Mucosa of rectum (tissue), 2 donors: ENCODE data around the gene EEF1G.
"Not testable (repeated sequence)": the region's sequence is repeated elsewhere in the genome, so short reads cannot be mapped to it uniquely, and the experiment has no call there.

Experiments used
- H3K27ac ChIP-seq, 2 donors: one replicate each; pipeline ENCODE4 v1.7.0; 2013; ENCODE audit warnings: inconsistent platforms in 2 of 2, low read depth in 2 of 2, low read length in 2 of 2
- H3K27me3 ChIP-seq, 2 donors: one replicate each; pipeline ENCODE4 v1.7.0; 2013; ENCODE audit warnings: low read length in 2 of 2; ENCODE audit not compliant: control insufficient read depth in 2 of 2, insufficient read depth in 2 of 2
- H3K36me3 ChIP-seq, 2 donors: one replicate each; pipeline ENCODE4 v1.7.0; 2013; ENCODE audit warnings: low read length in 2 of 2; ENCODE audit not compliant: control insufficient read depth in 2 of 2, insufficient read depth in 2 of 2
- H3K4me1 ChIP-seq, 2 donors: one replicate each; pipeline ENCODE4 v1.7.0; 2013; ENCODE audit warnings: low read length in 2 of 2, mild to moderate bottlenecking in 1 of 2; ENCODE audit not compliant: control insufficient read depth in 2 of 2, insufficient read depth in 2 of 2
- H3K4me3 ChIP-seq, 2 donors: one replicate each; pipeline ENCODE4 v1.7.0; 2013; ENCODE audit warnings: low read length in 2 of 2
- H3K9ac ChIP-seq, 2 donors: one replicate each; pipeline ENCODE4 v1.7.0; 2013; ENCODE audit warnings: low read length in 2 of 2, low read depth in 1 of 2, mild to moderate bottlenecking in 1 of 2
- H3K9me3 ChIP-seq, 2 donors: one replicate each; pipeline ENCODE4 v1.7.0; 2013; ENCODE audit warnings: low read length in 2 of 2; ENCODE audit not compliant: control insufficient read depth in 2 of 2
- donor health status: healthy.
- donor health status: Normal muscosa, but diverticular disease.

The EEF1G gene

GRCh38 chr11:62578541-62578940 is 4.8 kb upstream of the EEF1G start:
- Histone ChIP-seq H3K9me3 (no peaks in the 10 kb centered on the region), H3K27ac (no peak overlapping the region), H3K4me1 (peaks cover 15 to 19% of the 10 kb centered on the region in 2 donors), H3K27me3 (no peaks in the 10 kb centered on the region), H3K36me3 (peaks cover 15 to 35% of the 10 kb centered on the region in 2 donors), H3K4me3 (no peak overlapping the region), H3K9ac (no peak overlapping the region)

GRCh38 chr11:62577046-62577714 is 3.5 kb upstream of the EEF1G start:
- H3K4me3 ChIP-seq = no peak overlapping the region
- H3K9me3 ChIP-seq = no peaks in the 10 kb centered on the region
- H3K27ac ChIP-seq = peak overlapping the region; percentile 41 to 53
- peaks cover 15 to 35% of the 10 kb centered on the region in 2 donors for H3K36me3 ChIP-seq
- H3K4me1 ChIP-seq = peaks cover 23 to 26% of the 10 kb centered on the region in 2 donors
- H3K27me3 ChIP-seq = no peaks in the 10 kb centered on the region
- H3K9ac ChIP-seq = no peak overlapping the region

GRCh38 chr11:62575837-62576236 is 2.1 kb upstream of the EEF1G start:
- H3K4me1 ChIP-seq = peaks cover 26 to 27% of the 10 kb centered on the region in 2 donors
- no peaks in the 10 kb centered on the region for H3K27me3 ChIP-seq
- no peaks in the 10 kb centered on the region for H3K9me3 ChIP-seq
- H3K4me3 ChIP-seq = peak overlapping the region in 1 of 2 donors; percentile 93
- H3K27ac ChIP-seq = peak overlapping the region in 1 of 2 donors; percentile 93
- H3K36me3 ChIP-seq = peaks cover 22 to 38% of the 10 kb centered on the region in 2 donors
- peak overlapping the region; percentile 95 for H3K9ac ChIP-seq

DNA sequence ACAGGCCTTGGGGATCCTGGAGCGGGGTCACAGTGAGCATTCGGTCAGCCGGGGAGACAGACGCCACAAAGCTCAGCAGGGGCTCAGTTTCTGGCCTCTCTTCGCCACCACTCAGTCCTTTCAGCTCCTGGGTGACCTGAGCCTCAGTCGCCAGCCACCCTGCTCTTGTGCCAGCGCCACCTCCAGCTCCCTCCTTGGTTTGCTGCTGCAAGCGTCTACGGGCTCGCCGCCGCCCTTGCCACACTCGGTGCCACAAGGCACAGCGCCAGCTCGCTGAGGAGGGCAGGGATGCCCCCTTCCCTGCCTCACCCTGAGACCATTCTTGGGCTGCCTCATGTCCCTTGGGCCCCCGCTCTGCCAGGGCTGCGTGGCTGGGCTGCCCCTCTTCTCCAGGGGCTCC is 1.5 kb upstream of the EEF1G start:
- peak overlapping the region; percentile 71 to 93 for H3K4me3 ChIP-seq
- no peaks in the 10 kb centered on the region for H3K9me3 ChIP-seq
- H3K27me3 ChIP-seq = no peaks in the 10 kb centered on the region
- peak overlapping the region; percentile 91 to 93 for H3K27ac ChIP-seq
- H3K36me3 ChIP-seq = peaks cover 26 to 41% of the 10 kb centered on the region in 2 donors
- H3K4me1 ChIP-seq = peaks cover 26 to 27% of the 10 kb centered on the region in 2 donors
- H3K9ac ChIP-seq = peak overlapping the region; percentile 95

DNA sequence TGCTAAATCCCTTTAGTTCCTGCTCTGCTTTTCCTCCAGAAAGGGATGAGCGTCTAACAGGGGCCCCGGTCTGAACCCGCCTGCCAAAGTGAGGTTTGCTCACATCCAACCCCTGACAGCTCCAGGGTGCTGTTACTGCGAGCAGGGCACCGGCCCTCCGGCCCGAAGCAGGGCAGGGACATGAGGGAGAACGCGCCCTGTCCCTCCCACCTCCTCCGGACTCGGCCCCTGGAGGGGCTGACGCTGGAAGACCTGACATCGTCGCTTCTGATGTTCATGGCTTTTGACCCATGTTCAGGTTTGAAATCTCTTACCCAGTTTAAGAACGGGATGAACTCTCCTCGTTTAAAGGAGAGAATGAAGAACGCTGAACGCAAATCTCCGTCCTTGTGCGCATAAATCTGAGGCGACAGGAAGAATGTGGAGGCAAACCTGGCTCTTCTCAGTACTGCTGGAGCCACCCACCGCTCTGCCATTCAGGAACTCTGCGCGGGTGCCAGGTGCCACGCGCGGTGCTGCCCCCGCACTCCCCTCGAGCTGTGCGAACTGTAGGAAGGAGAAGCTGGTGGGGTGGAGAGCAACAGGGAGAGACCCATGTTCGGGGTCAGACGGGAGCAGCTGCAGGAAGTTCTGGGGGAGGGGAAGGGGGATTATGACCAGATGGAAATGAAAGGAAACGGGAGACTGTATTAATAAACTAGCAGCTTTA is 826 bp upstream of the EEF1G start:
- peaks cover 31 to 41% of the 10 kb centered on the region in 2 donors for H3K36me3 ChIP-seq
- H3K9ac ChIP-seq = peak overlapping the region; percentile 95
- peak overlapping the region; percentile 91 to 93 for H3K27ac ChIP-seq
- H3K9me3 ChIP-seq = no peaks in the 10 kb centered on the region
- H3K4me1 ChIP-seq = peaks cover 26 to 27% of the 10 kb centered on the region in 2 donors
- peak overlapping the region; percentile 71 to 93 for H3K4me3 ChIP-seq
- H3K27me3 ChIP-seq = no peaks in the 10 kb centered on the region

GRCh38 chr11:62573006-62573591 is 592 bp downstream of the EEF1G start:
- H3K27ac ChIP-seq = peak overlapping the region; percentile 59 to 80
- H3K4me1 ChIP-seq = peaks cover 26 to 27% of the 10 kb centered on the region in 2 donors
- H3K27me3 ChIP-seq = no peaks in the 10 kb centered on the region
- peaks cover 27 to 40% of the 10 kb centered on the region in 2 donors for H3K36me3 ChIP-seq
- no peaks in the 10 kb centered on the region for H3K9me3 ChIP-seq
- peak overlapping the region; percentile 78 to 95 for H3K9ac ChIP-seq
- peak overlapping the region; percentile 71 to 97 for H3K4me3 ChIP-seq

GRCh38 chr11:62572431-62572830 is 1.3 kb downstream of the EEF1G start:
- H3K27ac ChIP-seq = no peak overlapping the region
- H3K9ac ChIP-seq = peak overlapping the region; percentile 78 to 95
- no peaks in the 10 kb centered on the region for H3K27me3 ChIP-seq
- H3K4me3 ChIP-seq = peak overlapping the region in 1 of 2 donors; percentile 97
- H3K36me3 ChIP-seq = peaks cover 24 to 39% of the 10 kb centered on the region in 2 donors
- H3K9me3 ChIP-seq = no peaks in the 10 kb centered on the region
- peaks cover 26 to 27% of the 10 kb centered on the region in 2 donors for H3K4me1 ChIP-seq

- H3K4me1 ChIP-seq = peaks cover 22 to 27% of the 10 kb centered on the region in 2 donors
- H3K9me3 ChIP-seq, H3K27ac ChIP-seq, H3K27me3 ChIP-seq, H3K4me3 ChIP-seq, H3K9ac ChIP-seq: not testable (repeated sequence)
- peaks cover 32 to 43% of the 10 kb centered on the region in 2 donors for H3K36me3 ChIP-seq
Measured at GRCh38 chr11:62571493-62571892, 2.2 kb downstream of the EEF1G start.

- H3K9me3 ChIP-seq, H3K9ac ChIP-seq, H3K27me3 ChIP-seq, H3K27ac ChIP-seq, H3K4me3 ChIP-seq: not testable (repeated sequence)
- H3K4me1 ChIP-seq = peaks cover 22 to 27% of the 10 kb centered on the region in 2 donors
- peaks cover 38 to 44% of the 10 kb centered on the region in 2 donors for H3K36me3 ChIP-seq
Measured at GRCh38 chr11:62570903-62571302, 2.8 kb downstream of the EEF1G start.

DNA sequence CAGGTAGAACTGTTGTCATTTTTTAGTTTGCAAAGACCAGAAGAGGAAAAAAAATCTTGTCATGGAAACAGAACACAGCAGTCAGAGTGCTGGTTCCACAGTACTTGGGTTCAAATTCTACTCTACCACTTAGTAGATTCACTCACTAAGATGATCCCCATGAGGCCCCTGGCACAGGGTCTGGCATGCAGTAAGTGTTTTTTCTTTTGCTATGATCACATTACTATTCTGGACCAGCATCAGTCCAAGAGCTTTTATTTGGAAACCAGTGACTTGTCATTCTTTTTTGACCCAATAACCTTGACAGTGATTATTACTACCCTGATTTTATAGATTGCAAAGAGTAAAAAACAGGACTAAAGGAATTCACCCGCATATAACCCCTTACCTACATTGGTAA is 4.1 kb downstream of the EEF1G start:
- no peak overlapping the region for H3K27ac ChIP-seq
- H3K9ac ChIP-seq = no peak overlapping the region
- peaks cover 9 to 15% of the 10 kb centered on the region in 2 donors for H3K4me1 ChIP-seq
- H3K9me3 ChIP-seq = no peaks in the 10 kb centered on the region
- no peaks in the 10 kb centered on the region for H3K27me3 ChIP-seq
- peaks cover 43 to 51% of the 10 kb centered on the region in 2 donors for H3K36me3 ChIP-seq
- H3K4me3 ChIP-seq = no peak overlapping the region
